ENCODE measurements around the gene LARGE1. TPM values are rescaled to one million over a fixed set of nuclear protein-coding genes. Genes with fewer than 3 reads are reported as not detected.

LARGE1 gene
- total and polyA plus RNA-seq, 2 of the 13 experiments (the other 11 are each of a cell fraction or from before 2014, with no cell fraction given) = 8.4 to 11.0 TPM

- TF ChIP-seq, protein P1, sequence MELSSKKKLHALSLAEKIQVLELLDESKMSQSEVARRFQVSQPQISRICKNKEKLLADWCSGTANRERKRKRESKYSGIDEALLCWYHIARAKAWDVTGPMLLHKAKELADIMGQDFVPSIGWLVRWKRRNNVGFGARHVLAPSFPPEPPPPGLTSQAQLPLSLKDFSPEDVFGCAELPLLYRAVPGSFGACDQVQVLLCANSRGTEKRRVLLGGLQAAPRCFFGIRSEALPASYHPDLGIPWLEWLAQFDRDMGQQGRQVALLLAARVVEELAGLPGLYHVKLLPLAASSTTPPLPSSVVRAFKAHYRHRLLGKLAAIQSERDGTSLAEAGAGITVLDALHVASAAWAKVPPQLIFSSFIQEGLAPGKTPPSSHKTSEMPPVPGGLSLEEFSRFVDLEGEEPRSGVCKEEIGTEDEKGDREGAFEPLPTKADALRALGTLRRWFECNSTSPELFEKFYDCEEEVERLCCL (CRISPR knock-in tag; IDR thresholded peaks at IDR 0.05; ENCODE audit: borderline replicate concordance) = no peak
- TF ChIP-seq, protein P2, sequence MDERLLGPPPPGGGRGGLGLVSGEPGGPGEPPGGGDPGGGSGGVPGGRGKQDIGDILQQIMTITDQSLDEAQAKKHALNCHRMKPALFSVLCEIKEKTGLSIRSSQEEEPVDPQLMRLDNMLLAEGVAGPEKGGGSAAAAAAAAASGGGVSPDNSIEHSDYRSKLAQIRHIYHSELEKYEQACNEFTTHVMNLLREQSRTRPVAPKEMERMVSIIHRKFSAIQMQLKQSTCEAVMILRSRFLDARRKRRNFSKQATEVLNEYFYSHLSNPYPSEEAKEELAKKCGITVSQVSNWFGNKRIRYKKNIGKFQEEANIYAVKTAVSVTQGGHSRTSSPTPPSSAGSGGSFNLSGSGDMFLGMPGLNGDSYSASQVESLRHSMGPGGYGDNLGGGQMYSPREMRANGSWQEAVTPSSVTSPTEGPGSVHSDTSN (CRISPR knock-in tag; IDR thresholded peaks at IDR 0.05) = no peak
- no peak for TF ChIP-seq ZNF740 (CRISPR knock-in tag; IDR thresholded peaks at IDR 0.05)
- TF ChIP-seq, protein P3, sequence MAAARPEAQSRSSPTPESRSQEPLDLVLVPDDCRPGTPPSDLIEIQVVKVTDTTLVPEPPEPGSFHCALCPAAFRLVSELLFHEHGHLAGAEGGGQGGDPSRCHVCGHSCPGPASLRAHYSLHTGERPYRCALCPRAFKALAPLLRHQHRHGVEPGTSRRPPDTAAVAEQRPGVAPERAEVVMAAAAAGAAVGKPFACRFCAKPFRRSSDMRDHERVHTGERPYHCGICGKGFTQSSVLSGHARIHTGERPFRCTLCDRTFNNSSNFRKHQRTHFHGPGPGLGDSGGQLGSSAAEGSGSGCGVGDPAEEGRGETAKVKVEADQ (CRISPR knock-in tag; IDR thresholded peaks at IDR 0.05; ENCODE audit: borderline replicate concordance) = no peak
These were observed 319.7 kb downstream of the LARGE1 start (continued) for GRCh38 chr22:33600595-33600994.

DNA sequence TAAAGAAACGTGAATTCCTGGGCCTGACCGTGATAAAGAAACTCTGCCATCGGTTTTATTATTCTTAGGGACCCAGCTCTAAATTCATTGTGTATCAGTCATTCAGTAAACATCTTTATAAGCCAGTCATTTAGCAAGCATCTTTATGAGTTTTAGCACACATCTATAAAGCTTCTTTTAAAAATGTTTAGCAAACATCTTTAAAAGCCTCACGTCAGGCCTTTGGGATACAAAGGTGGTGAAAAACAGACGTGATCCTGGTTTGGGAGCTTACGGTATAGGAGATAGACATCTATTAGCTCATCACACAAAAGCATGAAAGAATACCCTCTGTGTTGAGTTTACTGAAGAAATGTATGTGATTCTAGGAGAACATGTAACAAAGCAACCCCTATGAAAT, 320.2 kb downstream of the LARGE1 start:
- Histone ChIP-seq H3K27me3 (ENCODE audit: control insufficient read depth in 1 of 2, insufficient read depth in 2 of 2, low read length in 2 of 2) (no peaks in the 10 kb centered on the region), H3K79me2 (ENCODE audit: insufficient read depth, low read length) (no peaks in the 10 kb centered on the region), H3K9ac (ENCODE audit: insufficient read depth, low read depth, low read length) (no peak overlapping the region), H3K9me3 (ENCODE audit: low read length) (no peaks in the 10 kb centered on the region), H3K36me3 (replicated peaks in 1 of 2; ENCODE audit: control insufficient read depth in 1 of 2, insufficient read depth in 2 of 2, low read length in 2 of 2) (peaks cover 0 to 1% of the 10 kb centered on the region in 2 experiments; a peak in 4 of 5 replicates), H3K4me2 (ENCODE audit: low read depth, low read length) (no peak overlapping the region), H3K4me1 (ENCODE audit: insufficient read depth, low read length) (no peaks in the 10 kb centered on the region), H2AFZ (ENCODE audit: low read length) (no peak overlapping the region), H3K27ac (ENCODE audit: extremely low read length, insufficient read depth, low read length) (no peak overlapping the region), H3K4me3 (replicated peaks in 1 of 3; ENCODE audit: insufficient read depth in 1 of 3, low read depth in 2 of 3, low read length in 3 of 3) (no peak overlapping the region), H4K20me1 (ENCODE audit: insufficient read depth, low read length) (no peaks in the 10 kb centered on the region)
- FAIRE-seq (no peak), ATAC-seq (no peak), DNase-seq (ENCODE audit: low spot score) (no peak)
- no peak for TF ChIP-seq ZNF556 (CRISPR knock-in tag; IDR thresholded peaks at IDR 0.05; ENCODE audit: borderline replicate concordance)
- intact Hi-C loops (cut with micrococcal nuclease; ENCODE audit: unreplicated experiment) = no loop called here
- in situ Hi-C loops (cut with HindIII; ENCODE audit: extremely low pct_ligation_motif_present, low pct_unique_long_range_greater_than_20kb) = no loop called here
- no TSS peak for BruUV-seq (replicated peaks)
- WGBS (ENCODE audit: low lambda C conversion rate) = 91% methylated on average over 6 of the region's 6 CpGs
- CTCF ChIA-PET (ENCODE audit: low intra/inter-chr PET ratio, low total read pairs) = no interaction called here
- POLR2A ChIA-PET = no interaction called here
